Large intestine (tissue), 3 donors: ENCODE data around the gene FRMD4A. TPM values are rescaled to one million over a fixed set of nuclear protein-coding genes. Genes with fewer than 3 reads are reported as not detected.
"Not testable (repeated sequence)": the region's sequence is repeated elsewhere in the genome, so short reads cannot be mapped to it uniquely, and the experiment has no call there.

Source experiments
- DNase-seq, 2 donors: peaks; one replicate each; pipeline versions ENCODE4 v3.0.0 to v3.0.0-alpha.2; 2013
- H3K27ac ChIP-seq: one replicate; pipeline ENCODE4 v1.5.1; 2013; ENCODE audit warnings: low read length
- H3K27me3 ChIP-seq: 2 replicates; pipeline ENCODE4 v1.6.1; 2013; ENCODE audit warnings: low read length; ENCODE audit not compliant: control insufficient read depth, insufficient read depth
- H3K36me3 ChIP-seq: 2 replicates; pipeline ENCODE4 v1.6.1; 2013; ENCODE audit warnings: low read length; ENCODE audit not compliant: control insufficient read depth, insufficient read depth
- H3K4me1 ChIP-seq: one replicate; pipeline ENCODE4 v1.6.1; 2013; ENCODE audit warnings: low read length; ENCODE audit not compliant: control insufficient read depth, insufficient read depth
- H3K4me3 ChIP-seq: one replicate; pipeline ENCODE4 v1.5.1; 2013; ENCODE audit warnings: low read length
- H3K9me3 ChIP-seq: one replicate; pipeline ENCODE4 v1.6.1; 2013; ENCODE audit warnings: mild to moderate bottlenecking, low read depth, low read length, moderate library complexity; ENCODE audit not compliant: control insufficient read depth
- WGBS: methylation state at CpG from one replicate; pipeline ENCODE4 v1.1.5; 2013; ENCODE audit warnings: low lambda C conversion rate; ENCODE audit not compliant: insufficient coverage; 5-methylcytosine and 5-hydroxymethylcytosine counted together
- polyA plus RNA-seq: library from polyadenylated mRNA; unstranded; fragments of 120-200 nt; gene quantifications from one replicate; pipeline ENCODE4 v1.2.1, GENCODE V29; 2013

FRMD4A gene
- polyA plus RNA-seq, 1 donor, result 19.8 TPM

GRCh38 chr10:13720699-13721098, 610.0 kb downstream of the FRMD4A start:
- peaks cover 6% of the 10 kb centered on the region for H3K4me1 ChIP-seq
- H3K27me3 ChIP-seq, result no peaks in the 10 kb centered on the region
- 100% methylated on average over 1 of the region's 4 CpGs for WGBS
- H3K36me3 ChIP-seq, result no peaks in the 10 kb centered on the region
- H3K4me3 ChIP-seq, result no peak overlapping the region
- no peak overlapping the region for H3K27ac ChIP-seq
- no peak for DNase-seq
- H3K9me3 ChIP-seq, result no peaks in the 10 kb centered on the region

- Histone ChIP-seq H3K4me1 (peaks cover 6% of the 10 kb centered on the region), H3K4me3 (no peak overlapping the region), H3K27ac (no peak overlapping the region), H3K27me3 (no peaks in the 10 kb centered on the region), H3K9me3 (no peaks in the 10 kb centered on the region), H3K36me3 (no peaks in the 10 kb centered on the region)
- no CpG with 5 or more reads among the region's 5 CpGs for WGBS
- DNase-seq, result no peak
Measured at GRCh38 chr10:13719425-13719824, 611.3 kb downstream of the FRMD4A start.

GRCh38 chr10:13718820-13719219, 611.9 kb downstream of the FRMD4A start:
- no peaks in the 10 kb centered on the region for H3K36me3 ChIP-seq
- peaks cover 6% of the 10 kb centered on the region for H3K4me1 ChIP-seq
- no peak overlapping the region for H3K4me3 ChIP-seq
- WGBS, result no CpG with 5 or more reads among the region's 4 CpGs
- H3K27me3 ChIP-seq, result no peaks in the 10 kb centered on the region
- no peak for DNase-seq
- peak overlapping the region; percentile 58 for H3K27ac ChIP-seq
- H3K9me3 ChIP-seq, result no peaks in the 10 kb centered on the region

- no peaks in the 10 kb centered on the region for H3K9me3 ChIP-seq
- no peaks in the 10 kb centered on the region for H3K27me3 ChIP-seq
- H3K27ac ChIP-seq, result peak overlapping the region; percentile 58
- WGBS, result 13% methylated on average over 3 of the region's 26 CpGs
- H3K4me1 ChIP-seq, result peaks cover 6% of the 10 kb centered on the region
- H3K36me3 ChIP-seq, result no peaks in the 10 kb centered on the region
- DNase-seq, result peak; percentile 48 to 80
- H3K4me3 ChIP-seq, result peak overlapping the region; percentile 27
Measured at GRCh38 chr10:13717936-13718772, 612.6 kb downstream of the FRMD4A start.

- peaks cover 6% of the 10 kb centered on the region for H3K4me1 ChIP-seq
- no peak for DNase-seq
- H3K36me3 ChIP-seq, result no peaks in the 10 kb centered on the region
- peak overlapping the region; percentile 27 for H3K4me3 ChIP-seq
- H3K27ac ChIP-seq, result peak overlapping the region; percentile 58
- no peaks in the 10 kb centered on the region for H3K9me3 ChIP-seq
- WGBS, result 42% methylated on average over 2 of the region's 8 CpGs
- no peaks in the 10 kb centered on the region for H3K27me3 ChIP-seq
Measured at GRCh38 chr10:13717571-13717935, 613.2 kb downstream of the FRMD4A start.

GRCh38 chr10:13716081-13717071, 614.3 kb downstream of the FRMD4A start:
- DNase-seq, result no peak
- Histone ChIP-seq H3K27me3 (no peaks in the 10 kb centered on the region), H3K4me3 (no peak overlapping the region), H3K36me3 (no peaks in the 10 kb centered on the region), H3K4me1 (peaks cover 6% of the 10 kb centered on the region), H3K27ac (no peak overlapping the region), H3K9me3 (no peaks in the 10 kb centered on the region)
- 100% methylated on average over 1 of the region's 10 CpGs for WGBS

- H3K9me3 ChIP-seq, H3K27me3 ChIP-seq, H3K36me3 ChIP-seq, H3K4me1 ChIP-seq, DNase-seq, H3K4me3 ChIP-seq, H3K27ac ChIP-seq: not testable (repeated sequence)
- 80% methylated on average over 1 of the region's 5 CpGs for WGBS
Measured at GRCh38 chr10:13715596-13715995, 615.1 kb downstream of the FRMD4A start.

- WGBS, result 74% methylated on average over 3 of the region's 5 CpGs
- no peaks in the 10 kb centered on the region for H3K36me3 ChIP-seq
- H3K4me1 ChIP-seq, result peaks cover 6% of the 10 kb centered on the region
- no peak overlapping the region for H3K27ac ChIP-seq
- no peaks in the 10 kb centered on the region for H3K27me3 ChIP-seq
- no peaks in the 10 kb centered on the region for H3K9me3 ChIP-seq
- no peak overlapping the region for H3K4me3 ChIP-seq
- no peak for DNase-seq
Measured at GRCh38 chr10:13715100-13715499, 615.6 kb downstream of the FRMD4A start.

- H3K27ac ChIP-seq, result peak overlapping the region; percentile 12
- H3K9me3 ChIP-seq, result no peaks in the 10 kb centered on the region
- WGBS, result 86% methylated on average over 1 of the region's 6 CpGs
- DNase-seq, result peak; percentile 37 to 57
- no peak overlapping the region for H3K4me3 ChIP-seq
- no peaks in the 10 kb centered on the region for H3K36me3 ChIP-seq
- H3K27me3 ChIP-seq, result no peaks in the 10 kb centered on the region
- H3K4me1 ChIP-seq, result peaks cover 10% of the 10 kb centered on the region
Measured at GRCh38 chr10:13712837-13713581, 617.7 kb downstream of the FRMD4A start.

- peaks cover 12% of the 10 kb centered on the region for H3K4me1 ChIP-seq
- no peaks in the 10 kb centered on the region for H3K36me3 ChIP-seq
- H3K27me3 ChIP-seq, result no peaks in the 10 kb centered on the region
- H3K9me3 ChIP-seq, result no peaks in the 10 kb centered on the region
- no peak overlapping the region for H3K4me3 ChIP-seq
- H3K27ac ChIP-seq, result peak overlapping the region; percentile 12
- DNase-seq, result no peak
- no CpG with 5 or more reads among the region's 4 CpGs for WGBS
Measured at GRCh38 chr10:13712476-13712836, 618.3 kb downstream of the FRMD4A start.
